Peyer's patch (tissue), 4 donors: Measurements from ENCODE around the gene KRTAP5-10. TPM values are rescaled to one million over a fixed set of nuclear protein-coding genes. Genes with fewer than 3 reads are reported as not detected.
"Not testable (repeated sequence)": the region's sequence is repeated elsewhere in the genome, so short reads cannot be mapped to it uniquely, and the experiment has no call there.

Source experiments
- DNase-seq, 3 donors: peaks; one replicate each; pipeline ENCODE4 v3.0.0-alpha.2; 2017 to 2019
- H3K27ac ChIP-seq, 4 donors: fragments of 200-600 bp; sonication (generic); one replicate each; pipeline ENCODE4 v1.5.1; 2016 to 2019
- H3K27me3 ChIP-seq, 2 donors: fragments of 200-600 bp; sonication (generic); one replicate each; pipeline ENCODE4 v1.5.1; 2019
- H3K36me3 ChIP-seq, 3 donors: fragments of 200-600 bp; sonication (generic); one replicate each; pipeline ENCODE4 v1.5.1; 2016 to 2019
- H3K4me1 ChIP-seq, 4 donors: fragments of 200-600 bp; sonication (generic); one replicate each; pipeline ENCODE4 v1.5.1; 2016 to 2019
- H3K4me3 ChIP-seq, 4 donors: fragments of 200-600 bp; sonication (generic); 1 replicate in 3 of 4; 2 replicates in 1 of 4; pipeline ENCODE4 v1.5.1; 2016 to 2019; ENCODE audit warnings: mild to moderate bottlenecking in 1 of 4
- H3K9me3 ChIP-seq, 4 donors: fragments of 200-600 bp; sonication (generic); one replicate each; pipeline ENCODE4 v1.5.1; 2016 to 2019; ENCODE audit warnings: mild to moderate bottlenecking in 1 of 4
- CTCF ChIP-seq, 6 experiments: fragments of 450-650 bp in 4 of 6; fragments of 200-600 bp in 2 of 6; sonication (generic) in 1 of 6; IDR thresholded peaks; one replicate each; pipeline ENCODE4 v1.5.1; 2017 to 2019; ENCODE audit warnings: antibody characterized with exemption in 6 of 6, mild to moderate bottlenecking in 3 of 6, moderate library complexity in 1 of 6
- POLR2A ChIP-seq, 2 donors: fragments of 450-650 bp; IDR thresholded peaks; one replicate each; pipeline ENCODE4 v1.5.1; 2017; ENCODE audit warnings: antibody characterized with exemption in 2 of 2, mild to moderate bottlenecking in 2 of 2, moderate library complexity in 2 of 2
- total RNA-seq, 4 donors: library from RNA; depleted of rRNA; stranded (reverse); fragments of >200 nt; gene quantifications; one replicate each; pipeline ENCODE4 v1.1.0, GENCODE V29; 2016

Gene KRTAP5-10
- total RNA-seq, 4 donors from 2014 or later, result not detected

GRCh38 chr11:71577469-71578004 lies 12.2 kb downstream of the KRTAP5-10 start:
- Histone ChIP-seq H3K9me3 (no peaks in the 10 kb centered on the region), H3K27ac (no peak overlapping the region), H3K36me3 (no peaks in the 10 kb centered on the region), H3K4me1 (no peaks in the 10 kb centered on the region), H3K27me3 (no peaks in the 10 kb centered on the region), H3K4me3 (no peak overlapping the region)
- no peak for DNase-seq
- TF ChIP-seq CTCF (IDR thresholded peaks at IDR 0.05), result no peak
- TF ChIP-seq POLR2A (IDR thresholded peaks at IDR 0.05), result no peak

- not testable (repeated sequence) for H3K9me3 ChIP-seq, H3K36me3 ChIP-seq, H3K27me3 ChIP-seq, H3K27ac ChIP-seq, DNase-seq, H3K4me3 ChIP-seq, H3K4me1 ChIP-seq
These were observed 14.2 kb downstream of the KRTAP5-10 start for GRCh38 chr11:71579513-71579912.

GRCh38 chr11:71580057-71581003 lies 15.0 kb downstream of the KRTAP5-10 start:
- peak in 2 of 3 donors; percentile 19 to 77 for DNase-seq
- TF ChIP-seq POLR2A (IDR thresholded peaks at IDR 0.05) (no peak), CTCF (IDR thresholded peaks at IDR 0.05) (peak; percentile 49 to 83 (median 66))
- Histone ChIP-seq H3K27ac (no peak overlapping the region), H3K36me3 (no peaks in the 10 kb centered on the region), H3K9me3 (no peaks in the 10 kb centered on the region), H3K4me1 (no peaks in the 10 kb centered on the region), H3K27me3 (no peaks in the 10 kb centered on the region), H3K4me3 (no peak overlapping the region)

GRCh38 chr11:71581826-71582225 lies 16.5 kb downstream of the KRTAP5-10 start:
- TF ChIP-seq POLR2A (IDR thresholded peaks at IDR 0.05), result no peak
- Histone ChIP-seq H3K4me1 (no peaks in the 10 kb centered on the region), H3K27ac (no peak overlapping the region), H3K4me3 (no peak overlapping the region), H3K36me3 (no peaks in the 10 kb centered on the region), H3K27me3 (no peaks in the 10 kb centered on the region), H3K9me3 (no peaks in the 10 kb centered on the region)
- no peak for DNase-seq

- Histone ChIP-seq H3K9me3 (no peaks in the 10 kb centered on the region), H3K4me3 (no peak within 1 kb of the TSS), H3K4me1 (no peaks in the 10 kb centered on the region), H3K36me3 (no peaks in the 10 kb centered on the region), H3K27me3 (no peaks in the 10 kb centered on the region), H3K27ac (no peak within 1 kb of the TSS)
- TF ChIP-seq POLR2A (IDR thresholded peaks at IDR 0.05) (no peak), CTCF (IDR thresholded peaks at IDR 0.05) (no peak)
- no peak for DNase-seq
These were observed 17.0 kb downstream of the KRTAP5-10 start, which contains the start of gene KRTAP5-11 for GRCh38 chr11:71582309-71582895. KRTAP5-11 (minus strand) TSS chr11:71582875; CDS start chr11:71582837, 38 bp downstream.

- not testable (repeated sequence) for H3K9me3 ChIP-seq, H3K27ac ChIP-seq, DNase-seq, H3K4me3 ChIP-seq, H3K36me3 ChIP-seq, H3K27me3 ChIP-seq, H3K4me1 ChIP-seq
These were observed 17.6 kb downstream of the KRTAP5-10 start for GRCh38 chr11:71582969-71583368.

- not testable (repeated sequence) for DNase-seq, H3K27ac ChIP-seq, H3K4me3 ChIP-seq, H3K9me3 ChIP-seq, H3K4me1 ChIP-seq, H3K27me3 ChIP-seq, H3K36me3 ChIP-seq
These were observed 20.3 kb downstream of the KRTAP5-10 start for GRCh38 chr11:71585673-71586072.

GRCh38 chr11:71588314-71588713 lies 23.0 kb downstream of the KRTAP5-10 start:
- not testable (repeated sequence) for H3K27ac ChIP-seq, H3K36me3 ChIP-seq, H3K9me3 ChIP-seq, H3K4me3 ChIP-seq, DNase-seq, H3K27me3 ChIP-seq, H3K4me1 ChIP-seq

GRCh38 chr11:71588822-71589545 lies 23.6 kb downstream of the KRTAP5-10 start:
- not testable (repeated sequence) for H3K4me3 ChIP-seq, DNase-seq, H3K4me1 ChIP-seq, H3K27ac ChIP-seq, H3K27me3 ChIP-seq, H3K36me3 ChIP-seq, H3K9me3 ChIP-seq

- not testable (repeated sequence) for H3K4me3 ChIP-seq, H3K27me3 ChIP-seq, H3K9me3 ChIP-seq, H3K4me1 ChIP-seq, H3K36me3 ChIP-seq, H3K27ac ChIP-seq, DNase-seq
These were observed 24.2 kb downstream of the KRTAP5-10 start for GRCh38 chr11:71589546-71589920.

GRCh38 chr11:71603221-71603620 lies 37.9 kb downstream of the KRTAP5-10 start:
- H3K27ac ChIP-seq, DNase-seq, H3K36me3 ChIP-seq, H3K27me3 ChIP-seq, H3K9me3 ChIP-seq, H3K4me1 ChIP-seq, H3K4me3 ChIP-seq: not testable (repeated sequence)
